ENCODE results near the gene WDR27.

GRCh38 chr6:169661391-169661756, 40.5 kb downstream of the WDR27 start:
- TF ChIP-seq CTCF (IDR thresholded peaks at IDR 0.05), result no peak
- no peak for TF ChIP-seq POLR2A (IDR thresholded peaks at IDR 0.05)

Measured in heart left ventricle (tissue), 13 donors.